HPDE6-E6E7 (cell line): Measurements from ENCODE around the gene MAML3.

Experiments used
- DNase-seq: peaks from one replicate; pipeline ENCODE4 v3.0.0; 2011; ENCODE audit warnings: missing footprints; ENCODE audit errors: extremely low spot score

Gene MAML3

DNA sequence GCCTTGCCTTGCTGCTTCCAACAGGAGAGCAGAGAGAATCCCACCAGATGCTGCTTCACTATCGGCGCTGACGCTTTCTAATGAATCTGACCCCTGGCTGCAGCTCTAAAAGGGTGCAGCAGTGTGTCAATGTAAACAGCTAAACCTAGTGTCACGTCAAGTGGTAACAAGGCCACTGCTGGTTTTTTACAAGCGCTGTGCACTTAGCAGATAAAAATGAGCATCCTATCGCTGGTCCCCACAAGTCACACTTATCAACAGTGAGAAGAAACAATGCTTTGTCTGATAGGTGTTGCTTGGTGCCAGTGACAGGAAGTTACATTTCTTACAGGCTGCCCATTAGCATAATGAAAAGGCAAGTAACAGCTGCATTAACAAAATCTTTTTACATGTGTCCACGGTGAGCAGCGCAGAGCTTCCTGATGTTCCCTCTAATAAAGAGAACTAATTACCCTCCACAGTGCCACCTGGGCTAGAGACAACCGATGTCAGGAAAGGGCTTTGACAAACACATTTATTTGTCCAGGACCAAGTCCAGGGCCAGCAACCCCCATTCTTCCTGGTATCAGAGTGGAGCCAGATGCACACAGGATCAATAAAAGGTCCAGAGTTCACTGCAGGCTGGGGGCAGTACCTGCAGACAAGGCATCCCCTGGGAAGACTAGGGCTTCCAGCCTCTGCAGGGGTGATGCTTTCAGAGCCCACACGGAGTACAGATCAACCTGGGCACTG, 312.4 kb downstream of the MAML3 start:
- no peak for DNase-seq

DNA sequence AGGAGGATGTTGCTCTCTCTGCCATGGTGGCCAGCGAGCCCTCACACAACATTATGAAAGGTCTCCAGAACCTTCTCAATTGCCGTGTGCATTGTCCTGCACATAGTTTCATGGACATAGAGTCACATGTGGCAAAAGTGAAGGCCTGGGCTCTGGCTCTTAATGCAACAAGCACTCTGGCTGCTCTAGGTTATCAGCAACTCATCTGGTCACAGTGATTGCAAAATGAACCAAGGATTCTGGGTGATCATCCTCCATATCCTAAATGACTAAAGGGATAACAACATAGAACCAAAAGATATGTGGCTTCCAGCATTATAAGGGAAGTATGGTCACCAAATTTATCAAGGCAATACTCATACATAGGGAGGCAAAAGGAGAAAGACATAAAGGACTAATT, 313.2 kb downstream of the MAML3 start:
- DNase-seq = no peak

DNA sequence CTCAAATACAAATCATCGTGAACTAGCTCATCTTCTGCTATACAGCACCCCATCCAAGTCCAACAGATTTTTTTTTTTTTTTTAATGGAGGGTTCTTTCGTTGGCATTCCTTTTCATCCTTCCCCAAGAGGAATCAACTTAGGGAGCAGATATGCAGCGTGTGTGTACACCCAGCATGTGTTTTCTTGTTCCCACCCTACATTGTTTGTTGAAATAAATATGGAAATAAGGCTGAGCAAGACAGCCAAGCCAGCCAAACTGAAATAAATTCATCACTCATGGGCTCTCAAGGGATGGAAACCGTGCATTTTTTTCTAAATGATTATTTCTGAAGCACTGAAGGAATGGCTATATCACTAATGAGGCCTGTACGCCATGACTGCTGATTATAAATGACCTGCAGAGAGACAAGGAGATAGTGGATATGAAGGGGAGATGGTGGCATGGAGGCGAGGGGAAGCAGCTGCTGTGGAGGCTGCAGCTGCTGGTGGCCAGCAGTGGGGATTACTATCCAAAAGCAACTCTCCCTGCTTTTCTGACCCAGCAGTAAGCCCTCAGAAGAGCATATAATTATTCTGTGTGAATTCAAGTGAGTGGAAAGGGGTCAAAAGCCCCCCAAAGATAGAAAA, 314.5 kb downstream of the MAML3 start:
- DNase-seq = no peak

DNA sequence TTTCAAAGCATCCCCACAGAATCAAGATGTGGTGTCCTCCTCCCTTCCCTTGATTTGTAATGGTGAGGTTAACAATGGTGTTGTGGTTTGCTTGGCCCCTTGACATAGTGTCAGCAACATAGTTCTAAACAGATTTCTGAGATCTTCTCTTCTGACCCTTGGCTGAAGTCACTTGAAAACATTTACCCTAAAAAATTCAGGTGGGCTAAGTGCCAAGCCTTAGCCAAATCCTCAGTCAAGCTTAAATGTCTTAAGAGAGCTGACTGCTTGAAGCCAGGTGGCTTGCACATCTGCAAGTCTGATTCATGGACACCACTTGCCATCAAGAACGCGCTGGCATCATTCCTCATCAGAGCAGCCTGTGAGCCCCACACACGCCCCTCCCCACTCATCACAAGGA, 315.2 kb downstream of the MAML3 start:
- DNase-seq = no peak

GRCh38 chr4:139834981-139835391, 319.0 kb downstream of the MAML3 start:
- DNase-seq = no peak

- DNase-seq = no peak
These were observed 319.7 kb downstream of the MAML3 start for GRCh38 chr4:139834226-139834662.

- DNase-seq = no peak
These were observed 320.7 kb downstream of the MAML3 start for GRCh38 chr4:139833151-139833910.

DNA sequence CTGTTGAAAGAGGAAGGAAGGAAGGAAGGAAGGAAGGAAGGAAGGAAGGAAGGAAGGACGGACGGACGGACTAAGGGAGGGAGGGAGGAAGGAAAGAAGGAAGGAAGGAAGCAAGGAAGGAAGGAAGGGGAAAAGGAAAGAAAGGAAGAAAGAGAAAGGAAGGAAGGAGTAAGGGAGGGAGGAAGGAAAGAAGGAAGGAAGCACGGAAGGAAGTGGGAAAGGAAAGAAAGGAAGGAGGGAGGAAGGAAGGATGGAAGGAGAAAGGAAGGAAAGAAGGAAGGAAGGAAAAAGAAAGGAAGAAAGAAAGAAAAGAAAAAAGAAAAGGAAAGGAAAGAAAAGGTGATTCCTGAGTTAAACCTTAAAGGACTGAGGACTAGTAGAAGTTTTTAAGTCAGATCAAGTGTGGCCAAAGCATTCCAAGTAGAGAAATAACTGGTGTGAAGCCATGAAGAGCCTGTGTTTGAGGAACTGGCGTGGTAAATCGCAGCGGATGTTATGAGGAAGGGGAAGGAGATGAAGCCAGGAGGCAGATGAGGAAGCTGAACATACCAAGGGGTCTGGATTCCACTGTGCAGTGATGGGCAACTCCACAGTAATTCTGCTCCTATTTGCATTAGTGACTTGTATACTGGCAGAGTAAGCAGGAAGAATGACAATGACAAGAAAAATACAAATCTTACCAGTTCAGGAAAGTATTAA, 324.9 kb downstream of the MAML3 start:
- no peak for DNase-seq

GRCh38 chr4:139826426-139826825, 327.6 kb downstream of the MAML3 start:
- DNase-seq = no peak

DNA sequence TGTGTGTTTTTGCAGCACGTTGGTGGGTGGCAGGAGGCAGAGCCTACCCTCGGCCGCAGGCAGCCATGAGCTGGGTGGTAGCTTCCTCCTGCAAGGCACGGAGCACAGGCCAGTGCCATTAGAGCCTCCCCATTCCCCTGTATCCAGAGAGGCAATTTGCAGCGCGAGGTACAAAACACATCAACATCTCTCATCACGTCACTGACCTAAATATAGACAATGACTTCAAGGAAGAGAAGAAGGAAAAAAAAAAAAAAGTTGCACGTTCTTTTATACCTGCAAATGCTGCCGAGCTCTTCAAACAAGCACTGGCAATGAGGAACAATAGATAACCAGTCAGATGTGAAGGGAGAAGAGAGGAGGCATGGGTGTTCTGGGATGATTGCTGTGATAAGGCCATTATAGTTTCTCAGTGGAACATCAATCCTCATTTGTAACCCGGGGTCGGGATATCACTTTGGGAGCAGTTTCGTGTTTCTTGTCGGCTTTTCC, 328.4 kb downstream of the MAML3 start:
- no peak for DNase-seq

GRCh38 chr4:139824882-139825522, 329.0 kb downstream of the MAML3 start:
- DNase-seq = no peak

- DNase-seq = no peak
These were observed 330.2 kb downstream of the MAML3 start for GRCh38 chr4:139823746-139824145.

- no peak for DNase-seq
These were observed 330.6 kb downstream of the MAML3 start for GRCh38 chr4:139823345-139823744.

- DNase-seq = no peak
These were observed 331.6 kb downstream of the MAML3 start for GRCh38 chr4:139822391-139822790.

GRCh38 chr4:139819082-139819481, 334.9 kb downstream of the MAML3 start:
- no peak for DNase-seq

- DNase-seq = no peak
These were observed 336.1 kb downstream of the MAML3 start for GRCh38 chr4:139817657-139818452.

GRCh38 chr4:139816856-139817255, 337.1 kb downstream of the MAML3 start:
- DNase-seq = no peak

GRCh38 chr4:139815778-139816601, 338.0 kb downstream of the MAML3 start:
- DNase-seq = no peak

DNA sequence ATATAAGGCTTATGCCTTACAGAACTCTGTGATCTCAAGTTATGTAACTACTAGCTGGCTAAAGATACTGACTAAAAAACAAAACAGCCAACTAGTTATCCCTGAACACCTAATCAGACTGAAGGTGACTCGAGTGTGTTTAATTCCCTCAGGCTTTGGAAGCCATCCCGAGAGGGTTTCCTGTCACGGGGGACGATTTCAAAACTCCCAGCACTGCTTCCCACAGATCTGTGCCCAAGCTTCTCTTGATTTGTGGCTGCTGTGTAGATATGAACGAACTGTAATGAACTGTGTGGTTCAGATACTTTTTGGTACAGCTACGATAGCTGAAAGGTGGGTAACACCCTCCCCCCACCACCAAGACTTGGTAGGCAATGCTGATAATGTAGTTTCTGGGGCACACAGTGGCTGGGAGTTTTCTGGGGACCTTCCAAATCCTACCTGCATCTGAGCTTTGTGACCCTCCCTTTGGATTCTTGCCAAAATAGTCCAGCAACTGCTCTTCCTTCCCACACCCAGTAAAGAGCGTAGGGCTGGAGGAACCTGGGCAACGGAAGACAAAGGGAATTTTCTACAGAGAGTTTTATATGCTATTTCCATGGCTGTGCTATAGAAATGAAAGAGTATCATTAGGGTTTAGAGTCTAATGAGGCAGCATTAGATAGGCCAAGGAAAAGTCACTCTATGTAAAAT, 339.5 kb downstream of the MAML3 start:
- DNase-seq = no peak
